Measurements from ENCODE around the gene EIF3A.
"Not testable (repeated sequence)": the region's sequence is repeated elsewhere in the genome, so short reads cannot be mapped to it uniquely, and the experiment has no call there.

The EIF3A gene

DNA sequence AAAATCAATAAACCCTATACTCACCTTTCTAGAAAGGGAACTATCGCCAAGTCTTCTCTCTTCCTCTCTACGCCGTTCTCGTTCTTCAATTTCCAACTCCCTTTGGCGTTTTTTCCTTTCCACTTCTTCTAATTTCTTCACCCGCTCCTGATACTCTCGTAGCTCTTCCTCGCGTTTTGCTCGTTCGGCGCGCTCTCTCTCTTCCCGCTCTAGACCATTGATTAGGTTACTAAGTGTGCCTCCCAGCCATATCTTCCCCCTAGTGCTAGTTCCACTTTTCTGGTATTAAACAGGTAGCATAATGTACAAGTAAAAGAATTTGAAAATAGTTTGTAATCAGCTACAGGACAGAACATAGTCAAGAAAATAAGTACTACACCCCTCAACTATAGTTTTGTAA is 30.8 kb downstream of the EIF3A start:
- no peak overlapping the region for H3K27ac Mint-ChIP-seq
- intact Hi-C loops (cut with micrococcal nuclease) = loop anchor here (10.0 kb wide), 1 partner anchor 535 kb away; no protein-coding TSS in a partner anchor
- H3K27me3 Mint-ChIP-seq = no peaks in the 10 kb centered on the region
- no peaks in the 10 kb centered on the region for H3K9me3 Mint-ChIP-seq
- H3K4me3 Mint-ChIP-seq = no peak overlapping the region
- peaks cover 6% of the 10 kb centered on the region for H3K4me1 Mint-ChIP-seq (ENCODE audit: low read depth)
- H3K36me3 Mint-ChIP-seq (ENCODE audit: low read depth) = peaks cover 100% of the 10 kb centered on the region

- intact Hi-C loops (cut with micrococcal nuclease) = no loop called here
- H3K27me3 Mint-ChIP-seq = no peaks in the 10 kb centered on the region
- H3K27ac Mint-ChIP-seq = no peak overlapping the region
- peaks cover 100% of the 10 kb centered on the region for H3K36me3 Mint-ChIP-seq (ENCODE audit: low read depth)
- H3K4me1 Mint-ChIP-seq (ENCODE audit: low read depth) = peaks cover 6% of the 10 kb centered on the region
- no peaks in the 10 kb centered on the region for H3K9me3 Mint-ChIP-seq
- H3K4me3 Mint-ChIP-seq = no peak overlapping the region
Observed at GRCh38 chr10:119049361-119049760, 31.3 kb downstream of the EIF3A start.

DNA sequence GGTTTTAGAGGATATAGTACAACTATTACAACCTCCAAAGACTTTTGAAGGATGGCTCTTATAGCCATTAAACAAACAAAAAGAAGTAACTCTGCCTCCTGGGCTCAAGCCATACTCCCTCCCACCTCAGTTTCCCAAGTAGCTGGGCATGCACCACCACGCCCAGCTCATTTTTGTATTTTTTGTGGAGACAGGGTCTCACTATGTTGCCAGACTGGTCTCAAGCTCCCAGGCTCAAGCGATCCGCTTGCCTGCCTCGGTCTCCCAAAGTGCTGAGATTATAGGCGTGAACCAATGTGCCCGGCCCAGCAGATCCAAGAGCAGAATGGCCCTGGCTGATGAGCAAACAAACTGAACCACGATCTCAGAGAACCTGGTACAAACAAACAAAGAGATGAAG is 35.1 kb downstream of the EIF3A start:
- intact Hi-C loops (cut with micrococcal nuclease) = no loop called here

DNA sequence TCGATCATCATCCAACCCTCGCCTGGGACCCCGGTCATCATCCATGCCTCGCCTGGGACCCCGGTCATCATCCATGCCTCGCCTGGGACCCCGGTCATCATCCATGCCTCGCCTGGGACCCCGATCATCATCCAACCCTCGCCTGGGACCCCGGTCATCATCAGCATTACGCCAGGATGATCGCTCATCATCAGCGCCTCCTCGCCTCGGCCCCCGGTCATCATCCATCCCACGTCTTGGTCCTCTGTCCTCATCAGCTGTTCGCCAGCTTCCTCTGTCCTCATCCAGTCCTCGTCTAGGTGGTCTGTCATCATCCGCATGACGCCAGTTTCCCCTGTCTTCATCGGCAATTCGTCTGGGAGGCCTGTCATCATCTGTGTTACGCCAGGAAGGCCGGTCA is 38.4 kb downstream of the EIF3A start:
- H3K4me1 Mint-ChIP-seq (ENCODE audit: low read depth) = peaks cover 11% of the 10 kb centered on the region
- no peak overlapping the region for H3K27ac Mint-ChIP-seq
- no peaks in the 10 kb centered on the region for H3K27me3 Mint-ChIP-seq
- H3K9me3 Mint-ChIP-seq = no peaks in the 10 kb centered on the region
- H3K36me3 Mint-ChIP-seq (ENCODE audit: low read depth) = peaks cover 100% of the 10 kb centered on the region
- intact Hi-C loops (cut with micrococcal nuclease) = no loop called here
- no peak overlapping the region for H3K4me3 Mint-ChIP-seq

More for the DNA sequence above, 35.1 kb downstream of the EIF3A start:
- H3K36me3 Mint-ChIP-seq (ENCODE audit: low read depth) = peaks cover 100% of the 10 kb centered on the region
- no peaks in the 10 kb centered on the region for H3K27me3 Mint-ChIP-seq
- H3K4me3 Mint-ChIP-seq = no peak overlapping the region
- H3K4me1 Mint-ChIP-seq (ENCODE audit: low read depth) = peaks cover 11% of the 10 kb centered on the region
- H3K27ac Mint-ChIP-seq = no peak overlapping the region
- no peaks in the 10 kb centered on the region for H3K9me3 Mint-ChIP-seq

DNA sequence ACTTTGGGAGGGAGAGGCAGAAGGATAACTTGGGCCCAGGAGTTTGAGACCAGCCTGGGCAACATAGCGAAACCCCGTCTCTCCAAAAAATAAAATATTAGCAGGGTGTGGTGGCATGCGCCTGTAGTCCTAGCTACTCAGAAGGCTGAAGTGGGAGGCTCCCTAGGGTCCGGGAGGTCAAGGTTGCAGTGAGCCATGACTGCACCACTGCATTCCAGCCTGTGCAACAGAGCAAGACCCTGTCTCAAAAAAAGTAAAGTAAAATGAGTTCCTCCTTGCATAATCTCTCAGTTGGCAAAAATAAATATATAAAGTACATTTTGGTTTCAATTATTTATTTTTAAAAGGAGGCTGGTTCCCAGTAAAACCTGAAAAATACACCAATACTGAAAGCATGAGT is 39.3 kb downstream of the EIF3A start:
- Mint-ChIP-seq H3K27ac (no peak overlapping the region), H3K36me3 (ENCODE audit: low read depth) (peaks cover 100% of the 10 kb centered on the region), H3K27me3 (no peaks in the 10 kb centered on the region), H3K9me3 (no peaks in the 10 kb centered on the region), H3K4me3 (no peak overlapping the region), H3K4me1 (ENCODE audit: low read depth) (peaks cover 11% of the 10 kb centered on the region)
- intact Hi-C loops (cut with micrococcal nuclease) = no loop called here

DNA sequence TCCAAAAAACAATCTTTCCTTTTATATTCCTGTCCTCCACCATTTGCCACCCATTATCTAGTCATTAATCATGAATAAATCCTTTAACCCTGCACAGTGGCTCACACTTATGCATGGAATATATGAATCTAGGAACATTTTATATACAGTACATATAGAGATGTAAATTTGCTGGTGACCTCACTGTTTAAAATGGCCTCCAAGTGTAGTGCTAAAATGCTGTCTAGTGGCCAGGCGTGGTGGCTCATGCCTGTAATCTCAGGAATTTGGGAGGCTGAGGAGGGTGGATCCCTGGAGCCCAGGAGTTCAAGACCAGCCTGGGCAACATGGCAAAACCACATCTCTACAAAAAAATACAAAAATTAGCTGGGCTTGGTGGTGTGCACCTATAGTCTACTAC is 41.5 kb downstream of the EIF3A start:
- no peak overlapping the region for H3K27ac Mint-ChIP-seq
- H3K36me3 Mint-ChIP-seq (ENCODE audit: low read depth) = peaks cover 93% of the 10 kb centered on the region
- intact Hi-C loops (cut with micrococcal nuclease) = no loop called here
- no peaks in the 10 kb centered on the region for H3K9me3 Mint-ChIP-seq
- peaks cover 11% of the 10 kb centered on the region for H3K4me1 Mint-ChIP-seq (ENCODE audit: low read depth)
- H3K27me3 Mint-ChIP-seq = peaks cover 5% of the 10 kb centered on the region
- no peak overlapping the region for H3K4me3 Mint-ChIP-seq

- H3K27me3 Mint-ChIP-seq = peaks cover 29% of the 10 kb centered on the region
- H3K9me3 Mint-ChIP-seq = no peaks in the 10 kb centered on the region
- peaks cover 22% of the 10 kb centered on the region for H3K4me1 Mint-ChIP-seq (ENCODE audit: low read depth)
- H3K27ac Mint-ChIP-seq = no peak overlapping the region
- H3K4me3 Mint-ChIP-seq = no peak overlapping the region
- intact Hi-C loops (cut with micrococcal nuclease) = no loop called here
- peaks cover 40% of the 10 kb centered on the region for H3K36me3 Mint-ChIP-seq (ENCODE audit: low read depth)
Observed at GRCh38 chr10:119031496-119032059, 49.0 kb downstream of the EIF3A start.

DNA sequence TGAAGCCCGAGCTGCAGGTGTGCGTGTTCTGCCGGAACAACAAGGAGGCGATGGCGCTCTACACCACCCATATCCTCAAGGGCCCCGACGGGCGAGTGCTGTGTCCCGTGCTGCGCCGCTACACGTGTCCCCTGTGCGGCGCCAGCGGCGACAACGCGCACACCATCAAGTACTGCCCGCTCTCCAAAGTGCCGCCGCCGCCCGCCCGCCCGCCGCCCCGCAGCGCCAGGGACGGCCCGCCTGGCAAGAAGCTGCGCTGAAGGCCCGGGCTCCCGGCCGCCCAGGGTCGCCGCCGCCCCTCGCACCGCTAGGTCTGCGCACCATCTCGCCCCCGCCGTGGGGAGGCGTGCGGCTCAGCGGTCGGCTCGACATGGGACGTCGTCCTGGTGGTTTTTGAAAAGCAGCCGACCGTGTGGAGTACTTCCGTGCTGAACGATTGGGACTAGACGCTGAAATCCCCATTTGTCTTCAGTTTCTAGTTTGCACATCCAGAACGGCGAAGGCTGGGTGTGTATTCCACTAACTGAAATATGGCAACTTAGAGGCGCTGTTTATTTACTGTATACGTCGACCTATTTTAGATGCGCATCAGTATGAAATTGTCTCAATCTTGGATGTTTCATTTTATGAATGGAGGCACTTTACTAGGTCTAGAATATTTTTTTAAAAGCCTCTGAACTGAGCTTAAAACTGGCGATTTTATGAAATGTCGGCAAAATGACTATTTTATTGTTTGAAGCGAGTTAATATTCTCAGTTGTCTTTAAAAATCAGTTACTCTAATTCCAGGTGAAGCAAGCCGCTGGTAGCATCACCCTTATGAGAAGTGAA is 50.0 kb downstream of the EIF3A start:
- Mint-ChIP-seq H3K36me3 (ENCODE audit: low read depth) (peaks cover 30% of the 10 kb centered on the region), H3K27ac (no peak overlapping the region), H3K4me1 (ENCODE audit: low read depth) (peaks cover 22% of the 10 kb centered on the region)

GRCh38 chr10:119029613-119030420 is 50.8 kb downstream of the EIF3A start, which contains the start of gene NANOS1:
TSS of gene NANOS1 (plus strand) at chr10:119029714. CDS start at chr10:119029802, 88 bp downstream.
- Mint-ChIP-seq H3K36me3 (ENCODE audit: low read depth) (peaks cover 29% of the 10 kb centered on the region), H3K27ac (no peak within 1 kb of the TSS), H3K4me3 (peak within 1 kb of the TSS; percentile 62), H3K4me1 (ENCODE audit: low read depth) (peaks cover 22% of the 10 kb centered on the region), H3K9me3 (no peaks in the 10 kb centered on the region), H3K27me3 (peaks cover 29% of the 10 kb centered on the region)
- intact Hi-C loops (cut with micrococcal nuclease) = no loop called here

More for the DNA sequence above, 50.0 kb downstream of the EIF3A start:
- Mint-ChIP-seq H3K4me3 (peak overlapping the region; percentile 40), H3K27me3 (peaks cover 29% of the 10 kb centered on the region), H3K9me3 (no peaks in the 10 kb centered on the region)
- intact Hi-C loops (cut with micrococcal nuclease) = no loop called here

DNA sequence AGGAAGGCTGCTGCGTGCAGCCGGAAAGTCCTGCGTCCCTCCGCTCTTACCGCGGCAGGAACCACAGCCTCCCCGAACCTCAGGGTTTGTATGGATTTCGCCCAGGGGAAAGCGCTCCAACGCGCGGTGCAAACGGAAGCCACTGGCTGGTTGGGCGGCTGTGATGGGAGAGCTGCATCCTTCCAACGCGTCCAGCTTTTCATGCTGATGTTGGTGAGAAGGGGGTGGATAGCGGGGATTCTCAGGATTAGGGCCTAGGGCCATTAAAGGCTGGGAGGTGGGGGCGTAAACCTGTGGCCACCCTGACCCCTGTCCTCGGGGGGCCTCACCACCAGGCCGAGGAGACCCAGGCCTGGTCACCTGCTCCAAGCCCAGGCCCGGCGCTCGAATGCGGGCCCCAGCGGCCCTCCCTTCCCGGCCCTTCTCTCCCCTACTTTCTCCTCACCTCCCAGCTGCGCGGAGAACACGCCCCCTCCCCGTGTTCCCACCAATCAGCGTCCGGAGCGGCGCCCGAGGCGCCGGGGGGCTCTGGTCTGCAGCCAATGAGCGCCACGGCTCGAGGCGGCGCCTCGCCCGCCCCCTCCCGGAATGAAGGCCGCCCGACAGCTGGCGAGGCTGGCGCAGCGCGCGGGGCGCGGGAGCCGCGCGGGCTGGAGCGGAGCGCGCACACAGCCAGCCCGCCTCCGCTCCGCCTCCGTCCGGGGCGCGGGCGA is 51.6 kb downstream of the EIF3A start:
- no peak overlapping the region for H3K27ac Mint-ChIP-seq
- H3K4me3 Mint-ChIP-seq = peak overlapping the region; percentile 62
- intact Hi-C loops (cut with micrococcal nuclease) = no loop called here
- H3K9me3 Mint-ChIP-seq = no peaks in the 10 kb centered on the region
- H3K27me3 Mint-ChIP-seq = peaks cover 24% of the 10 kb centered on the region
- H3K36me3 Mint-ChIP-seq (ENCODE audit: low read depth) = peaks cover 21% of the 10 kb centered on the region
- H3K4me1 Mint-ChIP-seq (ENCODE audit: low read depth) = peaks cover 22% of the 10 kb centered on the region

DNA sequence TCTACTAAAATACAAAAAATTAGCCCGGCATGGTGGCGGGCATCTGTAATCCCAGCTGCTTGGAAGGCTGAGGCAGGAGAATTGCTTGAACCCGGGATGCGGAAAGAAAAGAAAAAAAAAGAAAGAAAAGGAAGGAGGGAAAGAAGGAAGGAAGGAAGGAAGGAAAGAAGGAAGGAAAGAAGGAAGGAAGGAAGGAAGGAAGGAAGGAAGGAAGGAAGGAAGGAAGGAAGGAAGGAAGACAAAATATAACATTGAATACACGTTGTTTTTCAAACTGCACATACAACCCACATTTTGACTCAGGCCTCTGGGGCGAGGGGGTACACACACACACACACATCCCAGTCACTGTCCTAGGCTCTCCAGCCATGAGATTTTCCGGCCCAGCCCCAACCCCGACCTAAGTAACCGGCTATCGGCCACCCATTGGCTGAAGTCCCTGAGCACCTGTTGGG is 52.1 kb downstream of the EIF3A start:
- intact Hi-C loops (cut with micrococcal nuclease); H3K27ac Mint-ChIP-seq; H3K9me3 Mint-ChIP-seq; H3K4me3 Mint-ChIP-seq: not testable (repeated sequence)
- Mint-ChIP-seq H3K4me1 (ENCODE audit: low read depth) (peaks cover 22% of the 10 kb centered on the region), H3K36me3 (ENCODE audit: low read depth) (peaks cover 16% of the 10 kb centered on the region), H3K27me3 (peaks cover 24% of the 10 kb centered on the region)

GRCh38 chr10:119026301-119027110 is 54.1 kb downstream of the EIF3A start:
- Mint-ChIP-seq H3K27me3 (peaks cover 20% of the 10 kb centered on the region), H3K4me1 (ENCODE audit: low read depth) (peaks cover 14% of the 10 kb centered on the region), H3K9me3 (no peaks in the 10 kb centered on the region), H3K27ac (no peak overlapping the region), H3K4me3 (no peak overlapping the region), H3K36me3 (ENCODE audit: low read depth) (no peaks in the 10 kb centered on the region)
- intact Hi-C loops (cut with micrococcal nuclease) = no loop called here

- Mint-ChIP-seq H3K36me3 (ENCODE audit: low read depth) (no peaks in the 10 kb centered on the region), H3K4me3 (no peak overlapping the region), H3K4me1 (ENCODE audit: low read depth) (peaks cover 9% of the 10 kb centered on the region), H3K27me3 (peaks cover 22% of the 10 kb centered on the region), H3K27ac (no peak overlapping the region), H3K9me3 (no peaks in the 10 kb centered on the region)
- intact Hi-C loops (cut with micrococcal nuclease) = no loop called here
Observed at GRCh38 chr10:119025776-119026175, 54.8 kb downstream of the EIF3A start.

Measured in dendritic cell treated with granulocyte-macrophage colony-stimulating factor and Interleukin-4, amounts not matched to agents 40 ng/mL and 50 ng/mL, for 4 days (primary cell).